ENCODE data around the gene POR. TPM values are rescaled to one million over a fixed set of nuclear protein-coding genes. Genes with fewer than 3 reads are reported as not detected.

POR gene
- total and polyA plus RNA-seq, 7 donors = 20.4 to 98.9 (median 39.3) TPM

DNA sequence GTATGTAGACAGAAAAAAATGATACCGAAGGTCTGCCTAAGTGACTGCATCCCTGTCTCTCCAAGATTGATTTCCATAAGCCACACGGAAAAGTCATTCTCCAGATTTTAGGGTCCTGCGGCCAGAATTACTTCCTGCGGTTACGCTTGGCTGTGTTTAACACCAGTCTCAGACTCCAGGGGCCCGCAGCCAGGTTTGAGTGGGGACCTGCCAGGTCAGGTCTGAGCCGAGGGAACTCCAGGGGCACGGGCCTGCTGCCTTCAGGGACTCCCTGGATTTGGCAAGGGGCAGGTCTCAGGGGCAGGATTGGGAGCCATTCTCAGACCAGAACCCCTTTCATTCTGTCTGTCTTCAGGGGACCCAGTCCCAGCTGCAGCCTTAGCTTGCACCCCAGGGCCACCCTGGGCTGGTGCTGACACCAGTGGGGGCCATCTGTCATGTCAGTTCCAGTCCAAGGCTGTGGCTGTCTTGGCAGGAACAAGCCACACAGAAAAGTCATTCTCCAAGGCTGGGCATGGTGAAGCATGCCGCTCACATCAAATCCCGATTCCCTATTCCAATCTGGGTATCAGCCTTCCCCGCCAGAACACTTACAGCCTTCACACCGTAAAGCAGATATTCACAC lies 40.5 kb downstream of the POR start:
- Histone ChIP-seq H3K36me3 (peaks cover 0 to 54% (median 20%) of the 10 kb centered on the region in 4 donors), H3K27me3 (no peaks in the 10 kb centered on the region), H3K9me3 (no peaks in the 10 kb centered on the region), H3K4me3 (no peak overlapping the region), H3K27ac (no peak overlapping the region), H3K4me1 (no peaks in the 10 kb centered on the region)
- intact Hi-C loops (cut with DNase I) = no loop called here
- WGBS, 2 donors = 92 to 96% methylated on average over 12 of the region's 12 CpGs
- TF ChIP-seq EP300 (IDR thresholded peaks at IDR 0.05) (no peak), CTCF (IDR thresholded peaks at IDR 0.05) (no peak), POLR2AphosphoS5 (IDR thresholded peaks at IDR 0.05) (no peak), POLR2A (IDR thresholded peaks at IDR 0.05) (no peak)
- no peak for DNase-seq

GRCh38 chr7:75957021-75957736 lies 42.2 kb downstream of the POR start:
- Histone ChIP-seq H3K4me1 (peaks cover 0 to 3% (median 0%) of the 10 kb centered on the region in 4 donors), H3K9me3 (no peaks in the 10 kb centered on the region), H3K27ac (no peak overlapping the region), H3K36me3 (peaks cover 0 to 54% (median 20%) of the 10 kb centered on the region in 4 donors), H3K27me3 (no peaks in the 10 kb centered on the region), H3K4me3 (no peak overlapping the region)
- TF ChIP-seq CTCF (IDR thresholded peaks at IDR 0.05) = no peak
- no peak for TF ChIP-seq POLR2A (IDR thresholded peaks at IDR 0.05)
- intact Hi-C loops (cut with DNase I) = no loop called here
- DNase-seq = no peak
- 15 to 75% methylated on average over 16 of the region's 16 CpGs for WGBS, 2 donors

GRCh38 chr7:75958802-75959543 lies 44.0 kb downstream of the POR start:
- no peak overlapping the region for H3K27ac ChIP-seq
- WGBS, 2 donors = 57 to 84% methylated on average over 9 of the region's 9 CpGs
- TF ChIP-seq EP300 (IDR thresholded peaks at IDR 0.05) (no peak), POLR2AphosphoS5 (IDR thresholded peaks at IDR 0.05) (no peak), POLR2A (IDR thresholded peaks at IDR 0.05) (no peak), CTCF (IDR thresholded peaks at IDR 0.05) (no peak)
- intact Hi-C loops (cut with DNase I) = no loop called here
- no peak overlapping the region for H3K4me3 ChIP-seq
- peaks cover 0 to 50% (median 17%) of the 10 kb centered on the region in 4 donors for H3K36me3 ChIP-seq
- H3K27me3 ChIP-seq = no peaks in the 10 kb centered on the region
- no peaks in the 10 kb centered on the region for H3K9me3 ChIP-seq
- no peak for DNase-seq
- peaks cover 0 to 18% (median 5%) of the 10 kb centered on the region in 4 donors for H3K4me1 ChIP-seq

DNA sequence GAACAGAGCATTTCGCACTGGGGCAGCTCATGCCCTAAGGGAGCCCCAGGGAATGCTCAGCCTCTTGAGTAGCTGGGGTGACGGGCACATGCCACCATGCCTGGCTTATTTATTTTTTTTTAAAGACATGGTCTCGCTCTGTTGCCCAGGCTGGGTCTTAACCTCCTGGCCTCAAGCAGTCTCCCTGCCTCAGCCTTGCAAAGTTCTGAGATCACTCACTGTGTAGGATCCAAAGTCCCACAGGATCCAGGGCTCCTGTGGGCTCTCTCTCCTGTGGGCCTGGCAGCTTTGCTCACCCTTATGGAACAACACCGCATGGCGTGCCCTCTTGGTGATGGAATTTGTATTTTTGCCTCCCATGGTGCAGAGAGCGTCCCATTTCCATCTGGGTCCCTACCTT lies 45.4 kb downstream of the POR start:
- no peak overlapping the region for H3K27ac ChIP-seq
- no peaks in the 10 kb centered on the region for H3K9me3 ChIP-seq
- DNase-seq = no peak
- WGBS, 2 donors = 97 to 98% methylated on average over 6 of the region's 6 CpGs
- intact Hi-C loops (cut with DNase I) = loop anchor here (10.0 kb wide), 1 partner anchor 226 kb away; the partner anchor contains the start of gene HIP1
- no peaks in the 10 kb centered on the region for H3K27me3 ChIP-seq
- H3K4me1 ChIP-seq = peaks cover 0 to 23% (median 11%) of the 10 kb centered on the region in 4 donors
- TF ChIP-seq POLR2A (IDR thresholded peaks at IDR 0.05) (no peak), CTCF (IDR thresholded peaks at IDR 0.05) (no peak), EP300 (IDR thresholded peaks at IDR 0.05) (no peak), POLR2AphosphoS5 (IDR thresholded peaks at IDR 0.05) (no peak)
- no peak overlapping the region for H3K4me3 ChIP-seq
- peaks cover 0 to 36% (median 4%) of the 10 kb centered on the region in 4 donors for H3K36me3 ChIP-seq

Measured in sigmoid colon (tissue), 7 donors.